Testis (tissue), 2 donors: ENCODE data around the gene LIPA.

Experiments
- CTCF ChIP-seq, 3 experiments: fragments of 450-650 bp in 2 of 3; fragments of 200-600 bp in 1 of 3; sonication (generic) in 1 of 3; IDR thresholded peaks; one replicate each; pipeline ENCODE4 v1.5.1; 2016 to 2019; ENCODE audit warnings: antibody characterized with exemption in 3 of 3, mild to moderate bottlenecking in 2 of 3, moderate library complexity in 1 of 3
- POLR2A ChIP-seq: fragments of 450-650 bp; IDR thresholded peaks from one replicate; pipeline ENCODE4 v1.6.1; 2017; ENCODE audit warnings: antibody characterized with exemption, mild to moderate bottlenecking, moderate library complexity

GRCh38 chr10:89171263-89171872 lies 80.2 kb downstream of the LIPA start:
- TF ChIP-seq CTCF (IDR thresholded peaks at IDR 0.05) (no peak), POLR2A (no peak)
